DOHH2 (cell line): ENCODE results near the gene SLC29A1.

Experiments
- H3F3A ChIP-seq: fragments of 200-600 bp; sonication (generic), shearing (Covaris generic); 2 replicates; pipeline ENCODE4 v1.6.0; 2016; ENCODE audit warnings: antibody characterized with exemption, mild to moderate bottlenecking; ENCODE audit not compliant: control insufficient read depth, insufficient read depth
- H3K27ac ChIP-seq: fragments of 200-600 bp; sonication (generic); 2 replicates; pipeline ENCODE4 v1.5.1; 2014; ENCODE audit warnings: low read depth, mild to moderate bottlenecking, low read length, moderate library complexity
- H3K27me3 ChIP-seq: fragments of 200-600 bp; sonication (generic); 2 replicates; pipeline ENCODE4 v1.6.1; 2014; ENCODE audit warnings: mild to moderate bottlenecking, low read length, mixed read lengths; ENCODE audit not compliant: control insufficient read depth
- H3K36me3 ChIP-seq: fragments of 200-600 bp; sonication (generic); 2 replicates; pipeline ENCODE4 v1.6.1; 2014; ENCODE audit warnings: mild to moderate bottlenecking, low read length, moderate library complexity, mixed read lengths; ENCODE audit not compliant: control insufficient read depth
- H3K4me1 ChIP-seq: fragments of 200-600 bp; sonication (generic); 2 replicates; pipeline ENCODE4 v1.6.1; 2014; ENCODE audit warnings: mild to moderate bottlenecking, low read length, mixed read lengths; ENCODE audit not compliant: control insufficient read depth
- H3K4me2 ChIP-seq: fragments of 200-600 bp; sonication (generic); 2 replicates; pipeline ENCODE4 v1.6.0; 2014; ENCODE audit warnings: mild to moderate bottlenecking, low read length, moderate library complexity
- H3K4me3 ChIP-seq: fragments of 200-600 bp; sonication (generic); 2 replicates; pipeline ENCODE4 v1.5.1; 2014; ENCODE audit warnings: mild to moderate bottlenecking, low read length, mixed read lengths
- H3K79me2 ChIP-seq: fragments of 200-600 bp; sonication (generic); 2 replicates; pipeline ENCODE4 v1.6.1; 2014; ENCODE audit warnings: mild to moderate bottlenecking, low read length, mixed read lengths; ENCODE audit not compliant: control insufficient read depth
- H3K9me2 ChIP-seq: fragments of 200-600 bp; sonication (generic); replicated peaks from 2 replicates; pipeline ENCODE4 v1.6.1; 2014; ENCODE audit warnings: mild to moderate bottlenecking, low read length, mixed read lengths; ENCODE audit not compliant: control insufficient read depth
- H3K9me3 ChIP-seq: fragments of 200-600 bp; sonication (generic); 2 replicates; pipeline ENCODE4 v1.6.1; 2014; ENCODE audit warnings: antibody characterized with exemption, low read length, mixed read lengths; ENCODE audit not compliant: control insufficient read depth, insufficient read depth
- H4K20me1 ChIP-seq: fragments of 200-600 bp; sonication (generic); 2 replicates; pipeline ENCODE4 v1.6.0; 2014; ENCODE audit warnings: low read depth, mild to moderate bottlenecking, antibody characterized with exemption, low read length, moderate library complexity; ENCODE audit not compliant: control insufficient read depth, insufficient read depth
- CTCF ChIP-seq: fragments of 200-600 bp; sonication (generic); IDR thresholded peaks from one replicate; pipeline ENCODE4 v1.5.1; 2014; ENCODE audit warnings: antibody characterized with exemption, mild to moderate bottlenecking, low read depth, low read length; ENCODE audit not compliant: poor library complexity, severe bottlenecking
- EZH2phosphoT487 ChIP-seq: fragments of 200-600 bp; sonication (generic); IDR thresholded peaks from 2 replicates; pipeline ENCODE4 v1.6.1; 2017; ENCODE audit warnings: borderline replicate concordance, mild to moderate bottlenecking, antibody characterized with exemption, low read length, moderate library complexity, mixed read lengths

SLC29A1 gene

GRCh38 chr6:44275749-44276648, 52.6 kb downstream of the SLC29A1 start:
- Histone ChIP-seq H3K4me3 (no peak overlapping the region), H3K9me3 (no peaks in the 10 kb centered on the region), H3K79me2 (no peaks in the 10 kb centered on the region), H3F3A (no peaks in the 10 kb centered on the region), H3K4me1 (peaks cover 3% of the 10 kb centered on the region; the same call in 1 of the 2 replicates), H3K4me2 (no peak overlapping the region), H4K20me1 (no peaks in the 10 kb centered on the region), H3K27me3 (peaks cover 48% of the 10 kb centered on the region), H3K9me2 (no peaks in the 10 kb centered on the region), H3K27ac (no peak overlapping the region), H3K36me3 (no peaks in the 10 kb centered on the region)
- no peak for TF ChIP-seq EZH2phosphoT487
- TF ChIP-seq CTCF, result no peak

GRCh38 chr6:44276667-44277640, 53.6 kb downstream of the SLC29A1 start:
- Histone ChIP-seq H3K9me3 (no peaks in the 10 kb centered on the region), H3K9me2 (no peaks in the 10 kb centered on the region), H3K4me2 (no peak overlapping the region), H4K20me1 (no peaks in the 10 kb centered on the region), H3K4me1 (no peaks in the 10 kb centered on the region), H3F3A (no peaks in the 10 kb centered on the region), H3K4me3 (no peak overlapping the region), H3K27ac (no peak overlapping the region), H3K27me3 (peaks cover 39% of the 10 kb centered on the region), H3K79me2 (no peaks in the 10 kb centered on the region), H3K36me3 (no peaks in the 10 kb centered on the region)
- TF ChIP-seq EZH2phosphoT487 (no peak), CTCF (no peak)

- Histone ChIP-seq H3K9me3 (no peaks in the 10 kb centered on the region), H4K20me1 (no peaks in the 10 kb centered on the region), H3K27me3 (peaks cover 31% of the 10 kb centered on the region), H3K9me2 (no peaks in the 10 kb centered on the region), H3F3A (no peaks in the 10 kb centered on the region), H3K27ac (no peak overlapping the region), H3K4me1 (no peaks in the 10 kb centered on the region), H3K4me3 (no peak overlapping the region), H3K36me3 (no peaks in the 10 kb centered on the region), H3K79me2 (no peaks in the 10 kb centered on the region), H3K4me2 (no peak overlapping the region)
- TF ChIP-seq EZH2phosphoT487 (no peak), CTCF (no peak)
These were observed 54.4 kb downstream of the SLC29A1 start for GRCh38 chr6:44277763-44278162.
